OCI-LY1 (cell line): ENCODE results near the gene LDLRAD3.

ENCODE experiments used
- EZH2 ChIP-seq: fragments of 200-600 bp; sonication (generic), shearing (Covaris generic); IDR thresholded peaks from 2 replicates; pipeline ENCODE4 v1.8.0; 2017; ENCODE audit warnings: borderline replicate concordance, mixed run types, mild to moderate bottlenecking, antibody characterized with exemption, low read length, moderate library complexity, mixed read lengths
- TF ChIP-seq, protein P1 (sequence below): fragments of 200-600 bp; sonication (generic), shearing (Covaris generic); IDR thresholded peaks from 2 replicates; pipeline ENCODE4 v1.5.1; 2017; ENCODE audit warnings: mild to moderate bottlenecking, antibody characterized with exemption, low read length, moderate library complexity, mixed read lengths

DNA sequence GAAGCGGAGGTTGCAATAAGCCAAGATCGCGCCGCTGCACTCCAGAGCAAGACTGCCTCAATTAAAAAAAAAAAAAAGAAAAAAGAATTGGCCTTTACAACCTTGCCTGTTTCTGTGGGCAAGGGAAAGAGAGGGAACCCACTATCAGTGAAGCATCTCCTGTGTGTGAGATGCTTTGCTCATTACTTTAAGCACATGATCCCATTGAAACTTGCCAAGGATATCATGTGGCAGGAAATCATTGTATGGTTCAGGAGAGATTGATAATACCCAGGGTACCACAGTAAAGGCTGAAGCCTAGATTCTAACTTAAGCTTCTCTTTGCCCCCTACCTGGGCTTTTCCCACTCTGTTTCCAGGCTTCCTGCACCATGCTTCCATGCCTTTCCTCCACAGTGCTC lies 3.6 kb downstream of the LDLRAD3 start:
- TF ChIP-seq, protein P1, sequence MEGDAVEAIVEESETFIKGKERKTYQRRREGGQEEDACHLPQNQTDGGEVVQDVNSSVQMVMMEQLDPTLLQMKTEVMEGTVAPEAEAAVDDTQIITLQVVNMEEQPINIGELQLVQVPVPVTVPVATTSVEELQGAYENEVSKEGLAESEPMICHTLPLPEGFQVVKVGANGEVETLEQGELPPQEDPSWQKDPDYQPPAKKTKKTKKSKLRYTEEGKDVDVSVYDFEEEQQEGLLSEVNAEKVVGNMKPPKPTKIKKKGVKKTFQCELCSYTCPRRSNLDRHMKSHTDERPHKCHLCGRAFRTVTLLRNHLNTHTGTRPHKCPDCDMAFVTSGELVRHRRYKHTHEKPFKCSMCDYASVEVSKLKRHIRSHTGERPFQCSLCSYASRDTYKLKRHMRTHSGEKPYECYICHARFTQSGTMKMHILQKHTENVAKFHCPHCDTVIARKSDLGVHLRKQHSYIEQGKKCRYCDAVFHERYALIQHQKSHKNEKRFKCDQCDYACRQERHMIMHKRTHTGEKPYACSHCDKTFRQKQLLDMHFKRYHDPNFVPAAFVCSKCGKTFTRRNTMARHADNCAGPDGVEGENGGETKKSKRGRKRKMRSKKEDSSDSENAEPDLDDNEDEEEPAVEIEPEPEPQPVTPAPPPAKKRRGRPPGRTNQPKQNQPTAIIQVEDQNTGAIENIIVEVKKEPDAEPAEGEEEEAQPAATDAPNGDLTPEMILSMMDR: no peak
- TF ChIP-seq EZH2: no peak
